Osteoblast (primary cell): ENCODE measurements around the gene GCNT2. TPM values are rescaled to one million over a fixed set of nuclear protein-coding genes. Genes with fewer than 3 reads are reported as not detected.
"Not testable (repeated sequence)": the region's sequence is repeated elsewhere in the genome, so short reads cannot be mapped to it uniquely, and the experiment has no call there.

Experiments
- DNase-seq: peaks from one replicate; pipeline ENCODE4 v3.0.0; 2011; ENCODE audit warnings: low spot score, mixed read lengths; ENCODE audit not compliant: insufficient read length; ENCODE audit errors: missing footprints
- H2AFZ ChIP-seq: 2 replicates; pipeline ENCODE4 v1.6.0; 2011; ENCODE audit warnings: mild to moderate bottlenecking, low read length
- H3K27ac ChIP-seq: 2 replicates; pipeline ENCODE4 v1.5.1; 2011; ENCODE audit warnings: mild to moderate bottlenecking, low read depth, low read length, moderate library complexity
- H3K27me3 ChIP-seq: 2 replicates; pipeline ENCODE4 v1.6.0; 2012; ENCODE audit warnings: mild to moderate bottlenecking, control low read depth, inconsistent platforms, low read length, moderate library complexity; ENCODE audit not compliant: insufficient read depth
- H3K36me3 ChIP-seq: 2 replicates; pipeline ENCODE4 v1.5.1; 2011; ENCODE audit warnings: mild to moderate bottlenecking, low read length, control low read depth, moderate library complexity; ENCODE audit not compliant: insufficient read depth
- H3K4me1 ChIP-seq: 2 replicates; pipeline ENCODE4 v1.5.1; 2011; ENCODE audit warnings: mild to moderate bottlenecking, low read length, control low read depth, moderate library complexity; ENCODE audit not compliant: insufficient read depth
- H3K4me2 ChIP-seq: 2 replicates; pipeline ENCODE4 v1.6.0; 2011; ENCODE audit warnings: mild to moderate bottlenecking, low read length; ENCODE audit not compliant: insufficient read depth
- H3K4me3 ChIP-seq: fragments of 200-600 bp; sonication (generic); 3 replicates; pipeline ENCODE4 v1.5.1; 2012; ENCODE audit warnings: mild to moderate bottlenecking, low read length, inconsistent platforms; ENCODE audit not compliant: insufficient read depth
- H3K79me2 ChIP-seq: 2 replicates; pipeline ENCODE4 v1.6.0; 2012; ENCODE audit warnings: mild to moderate bottlenecking, low read length, control low read depth, inconsistent platforms; ENCODE audit not compliant: insufficient read depth
- H3K9me3 ChIP-seq: 2 replicates; pipeline ENCODE4 v1.5.1; 2011; ENCODE audit warnings: low read depth, low read length, control low read depth
- H4K20me1 ChIP-seq: 2 replicates; pipeline ENCODE4 v1.6.0; 2012; ENCODE audit warnings: mild to moderate bottlenecking, low read length, control low read depth; ENCODE audit not compliant: insufficient read depth
- total RNA-seq: library from RNA; depleted of rRNA; stranded (reverse); fragments of >200 nt; gene quantifications from 2 replicates; pipeline ENCODE4 v1.2.3, GENCODE V29; 2012
- TF ChIP-seq, protein P1 (sequence below): IDR thresholded peaks from 2 replicates; pipeline ENCODE4 v1.5.1; 2011; ENCODE audit warnings: mild to moderate bottlenecking, low read depth, low read length, moderate library complexity; ENCODE audit errors: extremely low read depth

GCNT2 gene
- total RNA-seq, 1 donor: 0.72 TPM

DNA sequence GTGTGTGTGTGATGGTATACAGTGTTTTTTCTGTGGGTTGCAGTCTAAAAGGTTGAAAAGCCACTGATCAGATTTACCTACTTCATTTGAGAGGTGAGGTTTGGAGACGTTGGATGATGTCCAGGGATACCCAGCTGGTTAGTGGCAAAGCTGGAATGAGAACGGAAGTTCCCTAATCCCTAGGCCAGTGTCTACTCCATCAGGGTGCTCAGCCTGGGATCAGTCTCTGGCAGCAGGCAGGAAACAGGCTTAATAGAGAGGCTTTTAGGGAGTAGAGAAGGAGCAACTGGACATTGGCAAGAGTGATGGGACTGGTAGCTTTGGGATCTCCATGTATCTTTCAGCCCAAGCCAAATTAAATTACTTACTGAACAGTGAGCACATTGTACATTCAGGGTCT is 92.6 kb downstream of the GCNT2 start:
- H3K9me3 ChIP-seq: no peaks in the 10 kb centered on the region
- no peak overlapping the region for H2AFZ ChIP-seq
- H3K4me2 ChIP-seq: no peak overlapping the region
- H3K4me1 ChIP-seq: peaks cover 4% of the 10 kb centered on the region
- DNase-seq: no peak
- H3K27ac ChIP-seq: no peak overlapping the region
- H3K36me3 ChIP-seq: no peaks in the 10 kb centered on the region
- TF ChIP-seq, protein P1, sequence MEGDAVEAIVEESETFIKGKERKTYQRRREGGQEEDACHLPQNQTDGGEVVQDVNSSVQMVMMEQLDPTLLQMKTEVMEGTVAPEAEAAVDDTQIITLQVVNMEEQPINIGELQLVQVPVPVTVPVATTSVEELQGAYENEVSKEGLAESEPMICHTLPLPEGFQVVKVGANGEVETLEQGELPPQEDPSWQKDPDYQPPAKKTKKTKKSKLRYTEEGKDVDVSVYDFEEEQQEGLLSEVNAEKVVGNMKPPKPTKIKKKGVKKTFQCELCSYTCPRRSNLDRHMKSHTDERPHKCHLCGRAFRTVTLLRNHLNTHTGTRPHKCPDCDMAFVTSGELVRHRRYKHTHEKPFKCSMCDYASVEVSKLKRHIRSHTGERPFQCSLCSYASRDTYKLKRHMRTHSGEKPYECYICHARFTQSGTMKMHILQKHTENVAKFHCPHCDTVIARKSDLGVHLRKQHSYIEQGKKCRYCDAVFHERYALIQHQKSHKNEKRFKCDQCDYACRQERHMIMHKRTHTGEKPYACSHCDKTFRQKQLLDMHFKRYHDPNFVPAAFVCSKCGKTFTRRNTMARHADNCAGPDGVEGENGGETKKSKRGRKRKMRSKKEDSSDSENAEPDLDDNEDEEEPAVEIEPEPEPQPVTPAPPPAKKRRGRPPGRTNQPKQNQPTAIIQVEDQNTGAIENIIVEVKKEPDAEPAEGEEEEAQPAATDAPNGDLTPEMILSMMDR: no peak
- H3K27me3 ChIP-seq: peaks cover 3% of the 10 kb centered on the region
- H4K20me1 ChIP-seq: no peaks in the 10 kb centered on the region
- no peak overlapping the region for H3K4me3 ChIP-seq
- no peaks in the 10 kb centered on the region for H3K79me2 ChIP-seq

GRCh38 chr6:10615675-10616074 is 94.5 kb downstream of the GCNT2 start:
- Histone ChIP-seq H2AFZ (no peak overlapping the region), H3K27me3 (peaks cover 3% of the 10 kb centered on the region), H3K79me2 (no peaks in the 10 kb centered on the region), H3K9me3 (no peaks in the 10 kb centered on the region), H3K4me1 (peaks cover 4% of the 10 kb centered on the region), H3K27ac (no peak overlapping the region), H4K20me1 (no peaks in the 10 kb centered on the region), H3K4me2 (no peak overlapping the region), H3K4me3 (no peak overlapping the region), H3K36me3 (no peaks in the 10 kb centered on the region)
- TF ChIP-seq, protein P1: no peak
- no peak for DNase-seq

- H4K20me1 ChIP-seq, H3K9me3 ChIP-seq, H3K4me2 ChIP-seq, DNase-seq, H3K4me1 ChIP-seq, H3K4me3 ChIP-seq, H3K36me3 ChIP-seq, H3K79me2 ChIP-seq, H3K27ac ChIP-seq, H3K27me3 ChIP-seq, H2AFZ ChIP-seq: not testable (repeated sequence)
These were observed 95.1 kb downstream of the GCNT2 start for GRCh38 chr6:10616266-10616665.

DNA sequence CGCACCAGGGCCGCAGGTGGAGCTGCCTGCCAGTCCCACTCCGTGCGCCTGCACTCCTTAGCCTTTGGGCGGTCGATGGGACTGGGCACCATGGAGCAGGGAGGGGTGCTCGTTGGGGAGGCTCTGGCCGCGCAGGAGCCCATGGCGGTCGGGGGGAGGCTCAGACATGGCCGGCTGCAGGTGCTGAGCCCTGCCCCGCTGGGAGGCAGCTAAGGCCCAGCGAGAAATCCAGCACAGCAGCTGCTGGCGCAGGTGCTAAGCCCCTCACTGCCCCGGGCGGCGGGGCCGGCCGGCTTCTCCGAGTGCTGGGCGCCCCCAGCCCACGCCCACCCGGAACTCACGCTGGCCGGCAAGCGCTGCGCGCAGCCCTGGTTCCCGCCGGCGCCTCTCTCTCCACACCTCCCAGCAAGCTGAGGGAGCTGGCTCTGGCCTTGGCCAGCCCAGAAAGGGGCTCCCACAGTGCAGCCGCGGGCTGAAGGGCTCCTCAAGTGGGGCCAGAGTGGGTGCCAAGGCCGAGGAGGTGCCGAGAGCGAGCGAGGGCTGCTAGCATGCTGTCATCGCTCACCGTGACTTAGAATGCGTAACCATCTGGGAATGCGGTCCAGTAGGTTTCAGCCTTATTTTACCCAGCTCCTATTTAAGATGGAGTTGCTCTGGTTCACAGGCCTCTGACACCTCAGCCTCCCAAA is 96.0 kb downstream of the GCNT2 start:
- Histone ChIP-seq H3K36me3 (no peaks in the 10 kb centered on the region), H3K4me1 (peaks cover 4% of the 10 kb centered on the region), H3K79me2 (no peaks in the 10 kb centered on the region), H3K27me3 (peaks cover 2% of the 10 kb centered on the region), H3K4me3 (no peak overlapping the region), H3K9me3 (no peaks in the 10 kb centered on the region), H3K4me2 (no peak overlapping the region), H3K27ac (no peak overlapping the region), H4K20me1 (no peaks in the 10 kb centered on the region), H2AFZ (no peak overlapping the region)
- TF ChIP-seq, protein P1: no peak
- no peak for DNase-seq
